GM21381 (cell line): ENCODE results near the gene CMC4.

Experiments used
- ATAC-seq: cut with Tn5 transposase; IDR thresholded peaks from one replicate; pipeline ENCODE4 v1.9.1; 2021; ENCODE audit warnings: mild to moderate bottlenecking, moderate library complexity; ENCODE audit not compliant: unreplicated experiment

CMC4 gene

DNA sequence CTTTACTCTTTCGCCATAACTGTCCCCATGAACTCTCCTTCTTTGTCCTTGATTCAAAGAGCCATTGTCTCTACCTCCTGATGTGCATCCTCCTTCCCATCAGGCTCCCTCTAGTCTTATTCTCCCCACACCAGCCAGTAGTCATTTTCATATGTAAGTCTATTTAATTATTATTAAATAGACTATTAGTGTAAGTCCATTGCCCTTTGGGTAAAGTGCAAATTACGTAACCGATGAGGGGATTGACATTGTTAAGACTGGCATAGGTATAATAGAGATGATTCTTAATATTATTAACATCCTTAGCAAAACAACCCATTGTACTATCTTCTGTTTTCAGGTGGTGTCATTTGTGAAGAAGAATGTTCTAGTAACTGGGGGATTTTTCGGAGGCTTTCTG is 16.7 kb downstream of the CMC4 start:
- no peak for ATAC-seq

DNA sequence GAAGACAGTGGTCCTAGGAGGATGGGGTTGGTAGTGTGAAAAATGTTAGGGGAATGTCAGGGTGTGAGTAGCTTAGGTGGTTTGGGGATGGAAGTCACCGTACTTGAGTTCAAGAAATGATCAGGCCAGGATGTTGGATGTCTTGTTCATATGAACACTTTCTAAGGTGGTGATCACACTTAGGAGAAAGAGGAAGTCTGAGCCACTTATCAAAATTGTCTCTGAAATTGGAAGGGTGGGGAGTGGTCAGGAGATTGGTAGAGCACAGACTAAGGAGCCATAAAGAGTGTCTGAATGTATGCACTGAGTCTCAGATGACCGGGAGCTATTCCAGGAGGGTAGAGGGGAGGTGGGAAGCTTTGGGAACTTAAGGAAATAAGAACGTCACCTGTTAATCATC is 17.3 kb downstream of the CMC4 start:
- ATAC-seq = no peak

DNA sequence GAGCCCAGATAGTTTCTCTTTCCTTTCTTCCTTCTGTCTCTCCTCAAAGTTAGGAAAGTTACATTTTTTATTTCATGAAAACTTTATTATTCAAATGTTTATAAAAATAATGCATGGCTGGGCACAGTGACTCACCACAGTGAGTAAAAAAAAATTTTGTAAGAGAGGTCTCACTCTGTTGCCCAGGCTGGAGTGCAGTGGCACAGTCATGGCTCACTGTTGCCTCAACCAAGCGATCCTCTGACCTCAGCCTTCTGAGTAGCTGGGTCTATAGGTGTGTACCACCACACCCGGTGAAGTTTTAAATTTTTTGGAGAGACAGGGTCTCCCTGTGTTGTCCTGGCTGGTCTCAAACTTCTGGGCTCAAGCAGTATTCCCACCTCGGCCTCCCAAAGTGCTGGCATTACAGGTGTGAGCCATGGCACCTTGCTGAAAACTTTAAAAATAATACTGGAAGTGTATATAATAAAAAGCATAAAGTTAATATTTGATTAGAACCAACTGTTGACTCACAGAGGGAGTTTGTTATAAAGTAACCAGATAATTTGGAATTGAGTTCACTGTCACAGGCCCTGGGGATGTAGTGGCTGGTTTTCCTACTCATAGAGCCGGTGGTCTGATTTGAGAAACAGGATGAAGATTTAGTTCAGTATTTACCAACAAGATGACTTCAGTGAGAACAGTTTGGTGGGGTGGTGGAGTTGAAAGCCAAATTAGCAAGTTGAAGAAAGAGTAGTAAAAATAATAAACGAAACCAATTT is 18.0 kb downstream of the CMC4 start:
- no peak for ATAC-seq

DNA sequence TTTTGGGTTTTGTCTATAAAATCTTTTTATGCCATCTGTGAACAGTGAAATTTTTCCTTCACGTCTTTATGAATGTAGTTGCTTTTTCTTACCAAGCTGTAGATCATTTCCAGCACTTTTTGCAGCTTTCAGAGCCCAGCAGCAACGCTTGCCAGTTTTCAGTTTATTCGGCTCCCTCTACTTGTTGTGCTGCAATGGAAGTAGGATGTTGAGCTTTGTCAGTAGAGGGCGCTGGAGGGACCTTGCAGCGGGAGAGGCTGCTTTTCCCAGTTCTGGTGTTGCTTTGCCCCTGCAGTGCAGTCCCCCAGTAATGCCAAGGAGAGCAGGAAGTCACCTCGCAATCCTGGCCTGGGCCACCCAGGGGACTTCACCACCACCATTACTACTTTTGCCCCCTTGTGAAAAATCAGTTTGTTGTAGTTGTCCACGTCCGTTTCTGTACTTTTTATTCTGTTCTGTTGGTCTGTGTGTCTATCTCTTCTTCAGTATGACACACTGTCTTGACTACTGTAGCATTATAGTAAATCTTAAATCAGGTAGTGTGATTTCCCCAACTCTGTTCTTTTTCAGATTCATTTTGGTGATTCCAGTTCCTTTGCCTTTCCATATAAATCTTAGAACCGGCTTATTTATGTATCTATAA is 21.8 kb downstream of the CMC4 start:
- ATAC-seq = no peak

DNA sequence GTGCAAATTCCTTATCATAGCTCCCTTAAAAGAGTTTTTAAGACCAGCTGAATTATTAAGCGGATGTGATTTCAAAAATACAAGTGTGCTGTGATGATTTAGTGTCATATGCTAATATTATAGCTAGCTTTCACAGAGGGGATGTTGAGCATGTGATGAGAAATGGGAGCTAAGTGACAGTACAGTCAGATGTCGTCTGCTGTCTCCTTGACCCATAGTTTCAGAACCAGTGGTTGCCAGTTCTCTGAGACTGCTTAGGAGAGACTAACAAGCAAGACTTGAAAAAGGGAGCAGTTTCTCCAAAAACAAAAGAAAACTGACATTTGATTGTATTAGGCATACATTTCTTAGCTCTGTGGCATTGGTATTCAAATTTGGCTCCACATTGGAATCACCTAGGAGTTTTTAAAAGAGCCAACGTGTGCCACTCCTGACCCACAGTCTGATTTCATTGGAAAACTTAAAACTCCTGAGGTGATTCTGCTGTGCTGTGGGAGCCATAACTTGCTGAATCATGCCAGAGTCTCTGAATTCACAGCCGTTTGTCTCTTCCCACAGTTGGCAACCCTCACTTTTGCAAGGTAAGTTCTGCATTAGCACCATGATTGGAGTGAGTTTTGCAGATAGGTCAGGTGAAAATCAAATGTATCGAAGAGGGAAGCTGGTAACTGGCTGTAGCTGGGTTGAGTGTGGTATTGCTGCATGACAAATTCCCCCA is 24.0 kb downstream of the CMC4 start:
- no peak for ATAC-seq

DNA sequence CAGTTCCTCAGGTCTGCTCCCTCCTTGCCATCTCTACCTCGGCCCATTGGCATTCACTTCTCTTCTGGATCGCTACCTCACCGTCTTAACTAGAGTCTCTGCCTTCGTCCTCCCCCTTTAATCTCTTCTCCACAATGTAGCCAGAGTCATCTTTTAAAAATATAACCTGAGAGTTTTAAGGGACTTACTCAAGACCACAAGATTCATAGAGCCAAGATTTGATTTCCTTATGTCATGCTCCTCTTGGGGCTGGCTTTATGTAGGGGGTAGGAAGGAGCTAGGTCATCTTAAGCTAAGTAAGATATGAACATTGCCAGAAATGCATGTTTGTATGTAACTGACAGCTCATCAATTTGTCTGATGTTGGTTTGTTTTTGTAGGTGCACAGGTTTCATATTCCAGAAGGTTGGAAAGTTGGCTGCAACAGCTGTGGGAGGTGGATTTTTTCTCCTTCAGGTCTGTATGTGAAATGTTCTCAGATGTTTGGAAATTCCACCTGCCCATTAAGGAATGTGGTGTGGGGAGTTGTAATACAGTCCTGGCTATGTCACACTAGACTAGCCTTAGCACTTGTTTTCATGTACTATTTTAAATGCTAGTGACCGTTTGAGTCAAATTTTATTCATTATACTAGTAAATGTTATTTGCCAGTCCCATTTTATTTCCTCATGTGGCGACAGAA is 24.7 kb downstream of the CMC4 start:
- no peak for ATAC-seq

DNA sequence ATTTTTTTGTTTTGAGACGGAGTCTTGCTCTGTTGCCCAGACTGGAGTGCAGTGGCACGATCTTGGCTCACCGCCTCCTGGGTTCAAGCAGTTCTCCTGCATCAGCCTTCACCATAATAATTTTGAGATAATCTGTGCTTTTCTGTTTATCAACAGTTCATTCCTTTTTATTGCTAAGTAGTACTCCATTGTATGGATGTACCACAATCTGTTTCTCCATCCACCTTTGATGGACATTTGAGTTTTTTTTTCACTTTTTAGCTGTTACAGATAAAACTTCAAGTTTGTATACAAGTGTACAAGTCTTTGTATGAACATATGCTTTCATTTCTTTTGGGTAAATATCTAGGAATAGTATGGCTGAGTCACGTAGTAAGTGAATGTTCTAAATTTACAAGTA is 35.2 kb downstream of the CMC4 start:
- no peak for ATAC-seq

DNA sequence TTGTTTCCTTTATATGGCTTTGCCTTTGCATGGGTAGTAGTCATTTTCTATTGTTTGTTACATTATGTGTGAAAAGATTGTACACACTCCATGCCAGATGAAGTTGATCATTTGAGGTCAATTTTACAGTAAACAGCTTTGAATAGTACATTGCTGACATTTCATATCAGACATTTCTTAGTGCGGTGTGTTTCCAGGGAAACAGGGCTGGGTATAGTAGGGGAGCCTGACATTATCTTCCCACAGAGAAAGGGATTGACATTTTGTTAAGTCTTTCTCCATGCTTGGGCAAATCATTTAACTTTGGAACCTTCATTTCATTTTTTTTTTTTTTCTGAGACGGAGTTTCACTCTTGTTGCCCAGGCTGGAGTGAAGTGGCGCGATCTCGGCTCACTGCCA is 39.3 kb downstream of the CMC4 start:
- ATAC-seq = no peak

DNA sequence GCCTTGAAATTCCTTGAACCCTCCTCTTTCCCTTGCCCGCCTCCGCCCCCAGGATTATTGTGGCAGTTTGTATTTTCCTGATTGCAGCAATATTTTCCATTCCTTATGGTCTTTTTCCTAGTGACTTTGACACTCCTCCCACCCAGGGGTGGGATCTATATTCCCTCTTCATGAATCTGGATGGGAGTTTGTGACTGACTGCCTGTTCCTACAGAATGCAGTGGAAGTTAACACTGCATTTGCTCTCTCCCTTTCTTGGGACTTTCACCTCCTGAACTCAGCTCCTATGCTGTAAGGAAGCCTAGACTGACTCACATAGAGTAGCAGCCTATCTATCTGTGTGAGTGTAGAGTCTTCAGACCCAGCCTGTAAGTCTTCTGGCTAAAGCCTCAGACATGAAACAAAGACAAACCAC is 42.1 kb downstream of the CMC4 start:
- ATAC-seq = no peak

DNA sequence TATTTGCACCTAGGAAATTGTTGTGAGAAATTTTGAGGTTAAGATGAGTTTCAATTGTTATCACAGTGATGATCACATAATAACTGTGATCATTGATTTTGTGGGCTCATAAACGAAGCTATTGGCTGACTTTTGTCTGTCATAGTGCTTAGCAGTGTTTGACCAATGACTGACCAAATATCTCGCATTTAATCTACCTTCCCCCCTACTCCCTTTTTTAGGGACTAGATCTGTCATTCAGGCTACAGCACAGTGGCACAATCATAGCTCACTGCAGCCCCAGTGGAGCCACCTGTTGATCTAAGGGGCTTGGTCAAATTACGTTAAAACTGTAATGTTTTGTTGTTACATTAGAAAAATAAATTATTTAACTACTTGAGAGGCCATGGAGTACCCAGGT is 42.8 kb downstream of the CMC4 start:
- ATAC-seq = no peak

DNA sequence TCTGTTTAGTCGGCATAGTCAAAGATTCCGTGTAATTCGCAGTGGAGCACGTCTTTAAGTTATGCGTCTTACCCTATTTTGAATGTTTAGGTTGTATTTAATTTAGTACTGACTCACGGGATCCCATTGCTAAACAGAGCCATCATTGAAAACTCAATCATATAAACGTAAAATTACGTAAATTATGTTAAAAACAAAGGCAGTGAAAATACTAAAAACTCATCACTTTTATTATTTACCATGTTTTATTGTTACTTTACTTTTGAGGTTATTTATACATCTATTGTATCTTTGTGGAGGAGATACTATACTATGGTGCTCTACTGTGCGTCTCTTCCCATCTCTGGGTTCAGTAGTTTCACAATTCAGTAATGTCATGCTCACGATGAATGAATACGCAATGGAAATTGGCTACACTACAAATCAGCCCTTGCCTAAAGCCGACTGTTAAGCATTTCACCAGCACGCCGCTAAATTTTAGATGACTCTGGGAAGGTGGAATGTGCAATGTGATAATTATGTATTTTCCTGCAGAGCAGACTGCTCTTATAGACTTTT is 43.3 kb downstream of the CMC4 start:
- no peak for ATAC-seq

DNA sequence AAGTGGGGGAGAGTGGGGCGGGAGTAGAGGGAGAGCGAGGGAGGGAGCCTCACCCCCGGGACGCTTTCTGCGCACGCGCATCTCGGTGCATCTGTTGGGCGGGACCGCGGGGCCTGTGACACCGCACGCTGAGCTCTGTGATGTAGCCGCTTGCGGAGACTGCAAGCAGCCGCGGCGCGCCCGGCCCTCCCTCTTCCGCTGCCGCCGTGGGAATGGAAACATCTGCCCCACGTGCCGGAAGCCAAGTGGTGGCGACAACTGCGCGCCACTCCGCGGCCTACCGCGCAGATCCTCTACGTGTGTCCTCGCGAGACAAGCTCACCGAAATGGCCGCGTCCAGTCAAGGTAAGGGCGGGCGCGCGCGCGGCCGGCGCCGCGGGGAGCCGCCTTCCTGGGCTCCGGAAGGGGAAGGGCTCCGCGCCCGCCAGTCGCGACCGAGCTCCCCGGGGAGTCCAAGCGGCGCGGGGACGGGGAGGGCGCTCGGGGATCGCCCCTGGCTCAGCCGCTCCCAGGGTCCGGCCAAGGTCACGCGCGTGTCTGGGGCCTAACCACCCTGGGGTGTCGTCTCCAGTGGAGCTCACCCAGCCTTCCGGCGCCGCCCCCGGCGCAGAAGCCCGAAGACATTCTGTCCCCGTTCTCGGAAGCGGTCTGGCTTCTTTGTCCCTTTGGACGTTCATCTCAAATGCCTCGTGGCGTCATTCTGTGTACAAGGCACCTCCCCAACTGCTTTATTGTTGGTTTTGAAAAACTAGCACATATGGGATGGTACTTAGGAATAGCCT is 44.0 kb downstream of the CMC4 start, which contains the start of gene FUNDC2:
TSS of gene FUNDC2 (plus strand) at position 118 of the 782 bp plus-strand sequence. CDS start at position 213, 95 bp downstream.
- peak; percentile 87 for ATAC-seq

DNA sequence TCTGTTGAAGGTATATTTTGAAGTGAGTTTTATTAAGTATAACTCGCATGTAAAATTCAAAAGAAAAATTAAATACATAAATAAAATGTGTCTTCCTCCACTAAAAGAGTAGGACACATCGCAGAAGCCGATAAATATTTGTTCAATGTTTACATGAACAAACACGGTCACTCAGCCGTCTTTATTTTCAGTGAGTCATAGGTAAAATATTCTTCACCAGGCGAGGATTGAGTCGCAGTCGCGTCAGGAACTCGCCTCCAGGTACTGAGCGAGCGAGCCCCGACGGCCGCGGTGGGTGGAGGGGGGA is 44.6 kb downstream of the CMC4 start:
- ATAC-seq = no peak

DNA sequence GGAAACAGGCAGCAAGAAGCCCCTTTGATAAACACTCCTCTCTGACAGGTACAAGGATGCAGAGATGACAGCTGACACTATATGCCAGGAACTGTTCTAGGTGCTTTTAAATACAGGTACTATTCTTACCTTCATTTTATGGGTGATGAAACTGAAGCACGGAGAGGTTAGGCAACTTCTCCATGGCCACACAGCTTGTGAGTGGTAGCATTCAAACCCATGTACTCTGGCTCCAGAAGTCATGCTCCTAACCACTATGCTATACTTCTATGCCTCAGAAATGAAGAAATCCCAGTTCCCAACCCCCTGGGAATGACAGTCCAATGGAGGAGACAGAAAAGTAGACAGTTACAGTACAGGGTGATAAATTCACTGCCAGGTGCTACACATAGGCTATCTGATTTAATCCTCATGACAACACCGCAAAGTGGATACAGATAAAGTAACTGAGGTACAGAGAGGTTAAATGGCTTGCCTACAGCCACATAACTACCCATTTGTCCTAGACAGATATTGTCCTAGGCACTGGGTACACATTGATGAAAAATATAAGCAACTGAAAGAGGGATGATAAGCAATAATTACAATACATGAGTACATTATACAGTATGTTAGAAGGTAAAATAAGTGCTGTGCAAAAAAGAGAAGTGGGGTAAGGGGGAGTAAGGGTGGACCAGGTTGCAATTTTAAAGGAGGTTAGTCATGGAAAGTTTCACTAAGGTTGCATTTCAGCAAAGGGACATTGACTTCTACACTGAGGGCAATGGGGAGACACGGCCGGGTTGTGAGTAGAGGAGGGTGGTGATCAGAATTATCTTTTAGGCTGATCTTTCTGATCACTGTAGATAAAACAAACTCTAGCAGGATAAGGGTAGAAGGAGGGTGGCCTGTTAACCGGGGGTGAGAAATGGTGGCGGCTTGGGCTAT is 46.8 kb downstream of the CMC4 start:
- no peak for ATAC-seq

DNA sequence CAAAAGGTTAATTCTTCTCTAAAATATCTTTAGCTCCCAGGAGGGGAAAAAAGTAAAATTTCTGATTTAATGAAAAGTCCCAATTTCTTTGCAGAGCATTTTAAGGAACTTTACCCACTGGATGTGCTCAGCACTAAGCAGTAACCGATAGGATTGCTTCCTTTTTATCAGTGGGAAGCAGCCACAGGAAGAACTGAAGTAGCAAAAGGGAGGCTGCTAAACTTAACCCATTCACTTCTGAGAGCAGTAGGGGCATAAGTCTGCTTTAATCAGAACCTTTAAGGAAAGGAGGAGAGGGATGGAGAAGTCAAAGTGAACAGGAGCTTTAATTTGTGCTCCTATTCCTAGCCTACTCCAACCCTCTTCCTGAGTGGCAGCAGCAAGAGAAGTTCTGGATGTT is 48.4 kb downstream of the CMC4 start, which contains the start of gene F8:
TSS of gene F8 (minus strand) at position 139 of the 400 bp plus-strand sequence. CDS start 171 bp downstream, outside the sequence.
- no peak for ATAC-seq

DNA sequence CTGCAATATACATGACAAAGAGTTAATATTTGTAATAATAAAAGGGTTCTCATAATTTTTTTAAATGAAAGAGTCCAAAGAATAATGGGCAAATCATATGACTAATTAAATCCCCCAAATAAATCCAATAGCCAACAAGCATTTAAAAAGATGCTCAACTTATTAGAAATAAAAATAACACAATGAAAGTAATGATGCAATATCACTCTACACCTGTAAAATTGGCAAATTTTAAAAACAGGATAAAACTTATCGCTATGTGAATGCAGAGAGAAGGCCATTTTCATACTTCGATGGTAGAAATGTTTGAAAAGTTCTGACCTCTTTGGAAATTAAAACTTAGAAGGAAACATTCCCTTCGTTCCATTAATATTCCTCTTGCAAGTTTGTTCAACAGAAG is 50.3 kb downstream of the CMC4 start:
- ATAC-seq = no peak
